Activated T-helper 17 cell treated with anti-CD3 and anti-CD28 coated beads, Interleukin-2, amount 50 U/mL, for 72 hours (primary cell): ENCODE measurements around the gene PALM3. TPM values are rescaled to one million over a fixed set of nuclear protein-coding genes. Genes with fewer than 3 reads are reported as not detected.

Source experiments
- ATAC-seq: fragments of 150-1000 bp; cut with Tn5 transposase; replicated peaks from 2 replicates; pipeline ENCODE4 v1.10.0; 2021; ENCODE audit warnings: mild to moderate bottlenecking, moderate library complexity
- H3K27ac Mint-ChIP-seq: one replicate; pipeline ENCODE4 v1.8.0; 2022; ENCODE audit warnings: mixed read lengths
- H3K27me3 Mint-ChIP-seq: one replicate; pipeline ENCODE4 v1.8.0; 2022; ENCODE audit warnings: mixed read lengths
- H3K36me3 Mint-ChIP-seq: one replicate; pipeline ENCODE4 v1.8.0; 2022; ENCODE audit warnings: low read depth, mild to moderate bottlenecking, mixed read lengths
- H3K4me1 Mint-ChIP-seq: one replicate; pipeline ENCODE4 v1.8.0; 2022; ENCODE audit warnings: mixed read lengths
- H3K4me3 Mint-ChIP-seq: one replicate; pipeline ENCODE4 v1.8.0; 2022; ENCODE audit warnings: mild to moderate bottlenecking, mixed read lengths
- H3K9me3 Mint-ChIP-seq: one replicate; pipeline ENCODE4 v1.8.0; 2022; ENCODE audit warnings: mixed read lengths
- total RNA-seq, 2 donors: library from RNA; stranded (reverse); gene quantifications; one replicate each; pipeline ENCODE4 v1.2.3, GENCODE V29; 2022

PALM3 gene
- total RNA-seq, 2 donors from 2014 or later: not detected

- peaks cover 7% of the 10 kb centered on the region for H3K36me3 Mint-ChIP-seq
- H3K9me3 Mint-ChIP-seq: no peaks in the 10 kb centered on the region
- peaks cover 3% of the 10 kb centered on the region for H3K4me1 Mint-ChIP-seq
- H3K27me3 Mint-ChIP-seq: no peaks in the 10 kb centered on the region
- H3K4me3 Mint-ChIP-seq: peak overlapping the region; percentile 93
- peak overlapping the region; percentile 98 for H3K27ac Mint-ChIP-seq
- peak; percentile 96 for ATAC-seq
Measured at GRCh38 chr19:14080887-14081796, 19.3 kb upstream of the PALM3 start.

DNA sequence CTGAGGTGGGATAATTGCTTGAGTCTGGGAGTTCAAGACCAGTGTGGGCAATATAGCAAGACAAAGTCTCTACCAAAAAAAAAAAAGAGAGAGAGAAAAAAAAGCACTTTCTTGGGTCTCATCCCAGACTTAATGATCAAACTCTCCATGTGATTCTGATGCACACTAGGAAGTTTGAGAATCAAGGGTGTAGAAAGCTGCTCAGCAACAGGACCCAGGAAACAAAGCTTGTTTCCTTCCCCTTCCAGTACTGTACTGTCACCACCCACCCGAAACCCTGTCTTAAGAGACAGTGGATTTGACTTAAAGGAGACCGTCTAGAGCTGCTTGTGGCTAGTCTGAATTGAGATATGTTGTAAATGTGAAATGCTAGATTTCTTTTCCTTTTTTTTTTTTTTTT is 16.5 kb upstream of the PALM3 start:
- H3K9me3 Mint-ChIP-seq: no peaks in the 10 kb centered on the region

DNA sequence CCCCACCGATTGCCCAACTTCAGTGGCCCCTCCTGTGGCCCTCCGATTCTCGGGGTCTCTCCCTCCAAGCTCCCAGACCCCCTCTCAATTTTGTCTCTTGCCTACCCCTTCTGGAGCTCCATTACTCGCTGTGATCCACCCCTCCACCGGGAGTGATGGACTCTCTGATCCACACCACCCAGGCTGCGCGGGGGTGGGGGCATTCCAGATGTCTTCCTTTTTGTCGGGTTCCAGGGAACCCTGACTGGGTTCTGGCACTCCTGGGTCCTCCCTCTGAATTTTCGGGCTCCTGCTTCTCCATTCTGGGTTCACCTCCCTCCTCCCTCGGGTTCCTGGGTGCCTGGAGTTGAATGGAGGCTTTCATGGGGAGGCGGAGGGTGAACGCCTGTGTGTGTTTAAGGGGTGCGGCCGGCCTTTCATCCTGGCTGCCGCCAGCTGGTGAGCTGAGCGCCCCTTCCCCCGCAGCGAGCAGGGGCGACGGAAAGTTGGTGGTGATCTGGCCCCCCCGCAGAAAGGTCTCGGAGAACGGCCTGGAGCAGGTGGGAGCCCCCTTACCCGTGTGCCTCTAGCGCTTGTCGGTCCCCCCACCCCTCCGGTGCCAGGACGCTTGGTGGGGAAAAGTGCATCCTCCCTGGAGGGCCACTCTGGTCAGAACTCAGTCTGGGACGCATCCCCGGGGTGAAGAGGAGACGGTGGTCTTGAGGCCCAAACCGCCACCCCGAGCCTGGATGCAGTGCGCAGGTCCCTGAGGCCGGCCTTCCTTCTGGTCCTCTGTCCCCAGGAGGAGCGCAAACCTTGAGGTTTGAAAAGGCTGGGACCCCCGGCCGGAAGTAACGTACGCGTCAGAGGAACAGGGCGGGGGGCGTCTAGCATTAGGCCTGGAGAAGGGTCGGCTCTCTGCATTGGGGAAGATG is 12.3 kb upstream of the PALM3 start:
- Mint-ChIP-seq H3K4me1 (no peaks in the 10 kb centered on the region), H3K9me3 (no peaks in the 10 kb centered on the region), H3K36me3 (no peaks in the 10 kb centered on the region), H3K27me3 (no peaks in the 10 kb centered on the region), H3K4me3 (peak overlapping the region; percentile 92), H3K27ac (peak overlapping the region; percentile 82)
- ATAC-seq: peak; percentile 24

More for the DNA sequence above, 16.5 kb upstream of the PALM3 start:
- H3K4me3 Mint-ChIP-seq: no peak overlapping the region
- no peak for ATAC-seq
- no peaks in the 10 kb centered on the region for H3K4me1 Mint-ChIP-seq
- H3K36me3 Mint-ChIP-seq: peaks cover 7% of the 10 kb centered on the region
- H3K27me3 Mint-ChIP-seq: no peaks in the 10 kb centered on the region
- H3K27ac Mint-ChIP-seq: no peak overlapping the region

GRCh38 chr19:14073261-14073924 is 11.5 kb upstream of the PALM3 start:
- H3K36me3 Mint-ChIP-seq: no peaks in the 10 kb centered on the region
- peak overlapping the region; percentile 82 for H3K27ac Mint-ChIP-seq
- no peaks in the 10 kb centered on the region for H3K9me3 Mint-ChIP-seq
- H3K27me3 Mint-ChIP-seq: no peaks in the 10 kb centered on the region
- ATAC-seq: peak; percentile 74
- peak overlapping the region; percentile 92 for H3K4me3 Mint-ChIP-seq
- H3K4me1 Mint-ChIP-seq: no peaks in the 10 kb centered on the region

GRCh38 chr19:14072535-14073260 is 10.8 kb upstream of the PALM3 start, which contains the start of gene MISP3:
Gene MISP3, plus strand, starts transcription at chr19:14072786. Its CDS starts 524 bp downstream, at chr19:14073310.
- Mint-ChIP-seq H3K27me3 (no peaks in the 10 kb centered on the region), H3K4me1 (no peaks in the 10 kb centered on the region), H3K36me3 (no peaks in the 10 kb centered on the region), H3K4me3 (peak within 1 kb of the TSS; percentile 92), H3K9me3 (no peaks in the 10 kb centered on the region), H3K27ac (peak within 1 kb of the TSS; percentile 82)
- peak; percentile 44 for ATAC-seq

DNA sequence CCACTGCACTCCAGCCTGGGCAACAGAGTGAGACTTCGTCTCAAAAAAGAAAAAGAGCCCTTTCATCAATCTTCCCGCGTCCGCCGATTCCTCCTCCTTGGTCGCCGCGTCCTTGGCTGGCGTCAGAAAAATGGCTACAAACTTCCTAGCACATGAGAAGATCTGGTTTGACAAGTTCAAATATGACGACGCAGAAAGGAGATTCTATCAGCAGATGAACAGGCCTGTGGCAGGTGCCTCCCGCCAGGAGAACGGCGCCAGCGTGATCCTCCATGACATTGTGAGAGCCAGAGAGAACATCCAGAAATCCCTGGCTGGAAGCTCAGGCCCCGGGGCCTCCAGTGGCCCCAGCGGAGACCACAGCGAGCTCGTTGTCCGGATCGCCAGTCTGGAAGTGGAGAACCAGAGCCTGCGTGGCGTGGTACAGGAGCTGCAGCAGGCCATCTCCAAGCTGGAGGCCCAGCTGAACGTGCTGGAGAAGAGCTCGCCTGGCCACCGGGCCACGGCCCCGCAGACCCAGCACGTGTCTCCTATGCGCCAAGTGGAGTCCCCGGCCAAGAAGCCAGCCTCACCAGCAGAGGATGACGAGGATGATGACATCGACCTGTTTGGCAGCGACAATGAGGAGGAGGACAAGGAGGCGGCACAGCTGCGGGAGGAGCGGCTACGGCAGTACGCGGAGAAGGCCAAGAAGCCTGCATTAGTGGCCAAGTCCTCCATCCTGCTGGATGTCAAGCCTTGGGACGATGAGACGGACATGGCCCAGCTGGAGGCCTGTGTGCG is 8.6 kb upstream of the PALM3 start:
- H3K36me3 Mint-ChIP-seq: no peaks in the 10 kb centered on the region
- no peaks in the 10 kb centered on the region for H3K9me3 Mint-ChIP-seq
- H3K27ac Mint-ChIP-seq: no peak overlapping the region
- H3K4me3 Mint-ChIP-seq: peak overlapping the region; percentile 42
- H3K4me1 Mint-ChIP-seq: no peaks in the 10 kb centered on the region
- no peak for ATAC-seq
- no peaks in the 10 kb centered on the region for H3K27me3 Mint-ChIP-seq

DNA sequence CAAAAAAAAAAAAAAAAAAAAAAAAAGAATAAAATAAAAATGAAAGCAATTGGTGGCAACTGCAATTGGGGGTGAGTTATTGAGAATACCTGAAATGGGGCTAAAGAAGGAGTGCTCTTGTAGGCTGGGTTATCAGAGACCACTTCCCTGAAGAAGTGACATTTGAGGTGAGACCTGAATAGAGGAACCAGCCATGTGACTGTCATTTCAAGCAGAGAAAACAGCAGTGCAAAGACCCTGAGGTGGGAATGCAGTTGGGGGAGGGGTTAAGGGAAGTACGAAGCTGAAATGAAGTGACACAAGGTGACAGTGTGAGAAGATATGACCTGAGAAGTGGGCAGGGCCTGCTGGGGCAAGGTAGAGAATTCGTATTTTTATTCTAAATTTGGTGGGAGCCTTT is 4.3 kb upstream of the PALM3 start:
- Mint-ChIP-seq H3K4me3 (no peak overlapping the region), H3K9me3 (no peaks in the 10 kb centered on the region), H3K27ac (no peak overlapping the region), H3K4me1 (no peaks in the 10 kb centered on the region), H3K36me3 (no peaks in the 10 kb centered on the region), H3K27me3 (no peaks in the 10 kb centered on the region)
- no peak for ATAC-seq

DNA sequence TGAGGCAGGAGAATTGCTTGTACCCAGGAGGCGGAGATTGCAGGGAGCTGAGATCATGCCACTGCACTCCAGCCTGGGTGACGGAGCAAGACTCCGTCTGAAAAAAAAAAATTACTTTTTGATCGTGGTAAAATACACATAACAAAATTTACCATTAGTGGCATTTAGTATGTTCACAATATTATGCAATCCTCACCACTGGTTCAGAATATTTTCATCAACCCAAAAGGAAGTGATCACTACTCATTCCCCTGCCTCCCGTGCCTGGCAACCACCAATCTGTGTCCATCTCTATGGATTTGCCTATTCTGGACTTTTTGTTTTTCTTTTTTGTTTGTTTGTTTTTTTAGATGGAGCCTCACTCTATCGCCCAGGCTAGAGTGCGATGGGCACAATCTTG is 1.2 kb upstream of the PALM3 start:
- H3K27ac Mint-ChIP-seq: no peak overlapping the region
- peaks cover 8% of the 10 kb centered on the region for H3K4me1 Mint-ChIP-seq
- peaks cover 8% of the 10 kb centered on the region for H3K27me3 Mint-ChIP-seq
- no peak for ATAC-seq
- no peaks in the 10 kb centered on the region for H3K36me3 Mint-ChIP-seq
- no peak overlapping the region for H3K4me3 Mint-ChIP-seq
- no peaks in the 10 kb centered on the region for H3K9me3 Mint-ChIP-seq

DNA sequence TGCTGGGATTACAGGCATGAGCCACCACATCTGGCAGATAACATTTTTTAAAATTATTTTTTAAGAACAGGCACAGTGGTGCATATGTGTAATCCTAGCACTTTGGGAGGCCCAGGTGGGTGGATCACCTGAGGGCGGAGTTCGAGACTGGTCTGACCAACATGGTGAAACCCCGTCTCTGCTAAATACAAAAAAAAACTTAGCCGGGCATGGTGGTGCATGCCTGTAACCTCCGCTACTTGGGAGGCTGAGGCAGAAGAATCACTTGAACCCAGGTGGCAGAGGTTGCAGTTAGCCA is 631 bp upstream of the PALM3 start:
- H3K36me3 Mint-ChIP-seq: no peaks in the 10 kb centered on the region
- peaks cover 11% of the 10 kb centered on the region for H3K27me3 Mint-ChIP-seq
- H3K4me1 Mint-ChIP-seq: peaks cover 8% of the 10 kb centered on the region
- H3K4me3 Mint-ChIP-seq: no peak overlapping the region
- H3K27ac Mint-ChIP-seq: no peak overlapping the region
- ATAC-seq: no peak
- no peaks in the 10 kb centered on the region for H3K9me3 Mint-ChIP-seq

DNA sequence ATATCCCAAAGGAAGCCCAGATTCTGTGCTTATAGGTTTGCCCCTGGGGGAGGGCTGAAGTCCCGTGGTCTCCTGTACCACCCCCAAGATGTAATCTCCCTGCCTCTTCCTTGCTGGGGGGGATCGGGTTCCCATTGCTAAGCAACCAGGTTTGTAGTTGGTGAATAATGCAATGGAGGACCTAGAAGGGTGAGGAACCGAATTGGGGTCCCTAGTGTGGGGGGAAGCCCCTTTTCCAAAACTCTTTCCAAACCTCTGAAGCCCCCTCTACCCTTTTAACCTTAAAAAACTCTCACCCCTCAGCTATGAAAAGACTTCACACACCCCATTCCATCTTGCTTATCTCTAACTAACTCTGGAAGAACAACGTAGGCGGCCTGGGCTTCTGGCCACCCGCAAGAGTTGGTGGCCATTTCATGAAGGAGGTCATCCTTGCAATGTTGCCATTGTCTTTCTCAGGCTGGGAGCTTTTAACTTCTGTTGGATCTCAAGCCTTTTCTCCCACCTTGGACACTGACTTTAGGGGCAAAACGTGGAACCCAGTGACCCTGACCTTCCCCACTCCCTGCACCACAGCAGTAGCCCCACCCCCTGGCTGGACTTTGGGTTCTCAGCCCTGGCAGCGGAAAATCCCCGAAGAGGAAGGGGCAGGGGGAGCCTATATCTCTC is 661 bp downstream of the PALM3 start:
- ATAC-seq: no peak
- peaks cover 8% of the 10 kb centered on the region for H3K4me1 Mint-ChIP-seq
- H3K27ac Mint-ChIP-seq: no peak overlapping the region
- H3K27me3 Mint-ChIP-seq: peaks cover 11% of the 10 kb centered on the region
- no peaks in the 10 kb centered on the region for H3K36me3 Mint-ChIP-seq
- no peaks in the 10 kb centered on the region for H3K9me3 Mint-ChIP-seq
- H3K4me3 Mint-ChIP-seq: no peak overlapping the region

DNA sequence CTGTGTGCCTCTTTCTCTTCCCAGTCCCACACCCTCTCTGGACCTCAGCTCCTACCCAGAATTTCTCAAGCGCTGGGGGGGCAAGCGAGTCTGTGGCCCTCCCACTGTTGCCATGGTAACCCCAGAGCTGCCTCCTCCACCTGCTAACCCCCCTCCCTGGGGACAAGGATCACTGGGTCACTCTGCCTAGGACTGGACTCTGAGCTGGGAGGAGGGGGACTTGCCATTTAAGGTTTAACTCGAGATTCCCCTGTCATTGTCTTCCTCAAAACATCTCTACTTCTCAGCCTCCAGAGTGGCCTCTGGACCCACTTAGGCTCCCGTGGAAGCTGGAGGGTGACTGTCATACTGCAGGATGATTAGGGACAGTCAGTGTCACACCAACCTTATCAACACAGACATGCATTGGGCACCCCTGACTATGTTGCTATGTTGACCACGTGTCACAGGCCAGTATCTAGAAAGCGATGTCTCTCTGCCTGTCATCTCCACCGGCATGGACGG is 2.2 kb downstream of the PALM3 start:
- no peak overlapping the region for H3K27ac Mint-ChIP-seq
- H3K36me3 Mint-ChIP-seq: no peaks in the 10 kb centered on the region
- peaks cover 8% of the 10 kb centered on the region for H3K4me1 Mint-ChIP-seq
- no peak overlapping the region for H3K4me3 Mint-ChIP-seq
- no peaks in the 10 kb centered on the region for H3K9me3 Mint-ChIP-seq
- ATAC-seq: no peak
- H3K27me3 Mint-ChIP-seq: peaks cover 11% of the 10 kb centered on the region

DNA sequence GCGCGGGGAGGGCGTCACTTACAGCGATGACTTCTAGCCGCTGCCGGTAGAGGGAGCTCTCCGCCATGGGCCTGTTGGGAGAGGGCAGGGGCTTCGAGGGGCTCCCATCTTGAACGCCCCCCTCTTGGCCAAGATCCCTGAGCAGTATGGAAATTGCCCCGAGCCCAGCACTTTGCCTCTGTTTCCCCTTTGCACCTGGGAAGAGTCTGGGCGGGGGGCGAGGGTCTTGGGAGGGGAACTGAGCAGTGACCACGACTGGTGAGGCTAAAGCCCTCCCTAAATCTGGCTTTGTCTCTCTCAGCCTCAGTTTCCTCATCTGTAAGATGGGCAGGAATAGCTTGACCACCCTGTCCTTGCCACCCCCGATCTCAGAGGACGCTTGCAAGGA is 2.8 kb downstream of the PALM3 start:
- Mint-ChIP-seq H3K4me3 (peak overlapping the region; percentile 72), H3K27me3 (peaks cover 11% of the 10 kb centered on the region)

More for the DNA sequence above, 2.8 kb downstream of the PALM3 start:
- Mint-ChIP-seq H3K27ac (no peak overlapping the region), H3K4me1 (peaks cover 8% of the 10 kb centered on the region), H3K9me3 (no peaks in the 10 kb centered on the region), H3K36me3 (no peaks in the 10 kb centered on the region)
- peak; percentile 43 for ATAC-seq
